ENCODE measurements around the gene SERPINB2. TPM values are rescaled to one million over a fixed set of nuclear protein-coding genes. Genes with fewer than 3 reads are reported as not detected.

SERPINB2 gene
- total and polyA plus RNA-seq, 7 experiments from 2014 or later: 3.6 to 8.5 (median 4.9) TPM; not detected in 3

DNA sequence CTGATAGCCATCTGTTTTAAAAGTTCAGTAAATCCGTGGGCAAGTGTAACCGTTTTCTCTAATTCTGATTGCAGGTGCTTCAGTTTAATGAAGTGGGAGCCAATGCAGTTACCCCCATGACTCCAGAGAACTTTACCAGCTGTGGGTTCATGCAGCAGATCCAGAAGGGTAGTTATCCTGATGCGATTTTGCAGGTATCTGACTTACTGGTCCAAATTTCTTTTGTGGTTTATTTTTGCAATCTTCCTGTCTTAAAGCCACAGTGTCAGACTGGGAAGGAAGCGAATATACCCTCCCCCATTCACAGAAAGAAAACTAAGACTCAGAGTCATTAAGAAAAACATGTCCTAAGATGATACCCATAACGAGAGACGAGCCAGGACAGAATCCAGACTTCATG lies 7.7 kb downstream of the SERPINB2 start:
- H3K4me3 ChIP-seq (ENCODE audit: low read length): no peak overlapping the region
- ChIA-PET CTCF (no interaction called here), POLR2A (no interaction called here)
- DNase-seq: no peak
- no peak overlapping the region for H3K27ac ChIP-seq (ENCODE audit: low read depth, low read length)
- intact Hi-C loops (cut with micrococcal nuclease): no loop called here
- ATAC-seq: no peak
- H3K36me3 ChIP-seq (ENCODE audit: control insufficient read depth in 2 of 3, insufficient read depth in 3 of 3, low read length in 3 of 3): no peaks in the 10 kb centered on the region
- H3K4me3 Mint-ChIP-seq: no peak overlapping the region
- no peaks in the 10 kb centered on the region for H3K27me3 ChIP-seq (ENCODE audit: control insufficient read depth in 2 of 2, insufficient read depth in 2 of 2, low read length in 2 of 2)
- no peaks in the 10 kb centered on the region for H3K4me1 ChIP-seq (ENCODE audit: control insufficient read depth in 2 of 2, insufficient read depth in 2 of 2, low read length in 2 of 2)
- H3K9me3 ChIP-seq (ENCODE audit: control insufficient read depth in 2 of 3, low read length in 3 of 3): no peaks in the 10 kb centered on the region
- no peak overlapping the region for H3K27ac Mint-ChIP-seq
- H3K9me3 Mint-ChIP-seq: no peaks in the 10 kb centered on the region
- no peaks in the 10 kb centered on the region for H3K36me3 Mint-ChIP-seq
- H3K4me1 Mint-ChIP-seq: peaks cover 0 to 3% (median 0%) of the 10 kb centered on the region in 7 donors
- peaks cover 5 to 27% (median 16%) of the 10 kb centered on the region in 5 donors for H3K27me3 Mint-ChIP-seq

DNA sequence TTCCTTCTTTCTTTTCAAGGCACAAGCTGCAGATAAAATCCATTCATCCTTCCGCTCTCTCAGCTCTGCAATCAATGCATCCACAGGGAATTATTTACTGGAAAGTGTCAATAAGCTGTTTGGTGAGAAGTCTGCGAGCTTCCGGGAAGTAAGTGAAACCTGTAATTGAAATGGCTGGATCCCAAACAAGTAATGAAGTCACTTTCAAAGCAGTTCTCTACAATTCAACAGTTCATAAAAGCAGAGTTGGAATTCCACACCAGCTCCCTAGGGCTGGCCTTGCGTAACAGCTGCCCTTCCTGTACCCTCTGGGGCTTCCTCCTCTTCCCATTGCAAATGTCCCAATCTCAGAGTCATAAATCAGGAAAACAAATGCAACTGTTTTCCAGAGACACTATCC lies 9.6 kb downstream of the SERPINB2 start:
- no peak overlapping the region for H3K4me3 ChIP-seq (ENCODE audit: low read length)
- H3K9me3 ChIP-seq (ENCODE audit: control insufficient read depth in 2 of 3, low read length in 3 of 3): no peaks in the 10 kb centered on the region
- DNase-seq (no peak), ATAC-seq (no peak)
- CTCF ChIA-PET: no interaction called here
- intact Hi-C loops (cut with micrococcal nuclease): no loop called here
- no peak overlapping the region for H3K27ac ChIP-seq (ENCODE audit: low read depth, low read length)
- Mint-ChIP-seq H3K36me3 (no peaks in the 10 kb centered on the region), H3K9me3 (no peaks in the 10 kb centered on the region), H3K27me3 (peaks cover 3 to 26% (median 18%) of the 10 kb centered on the region in 5 donors), H3K4me3 (no peak overlapping the region), H3K27ac (no peak overlapping the region), H3K4me1 (peaks cover 0 to 3% (median 0%) of the 10 kb centered on the region in 7 donors)
- no peaks in the 10 kb centered on the region for H3K27me3 ChIP-seq (ENCODE audit: control insufficient read depth in 2 of 2, insufficient read depth in 2 of 2, low read length in 2 of 2)
- H3K4me1 ChIP-seq (ENCODE audit: control insufficient read depth in 2 of 2, insufficient read depth in 2 of 2, low read length in 2 of 2): no peaks in the 10 kb centered on the region
- POLR2A ChIA-PET: no interaction called here
- no peaks in the 10 kb centered on the region for H3K36me3 ChIP-seq (ENCODE audit: control insufficient read depth in 2 of 3, insufficient read depth in 3 of 3, low read length in 3 of 3)

DNA sequence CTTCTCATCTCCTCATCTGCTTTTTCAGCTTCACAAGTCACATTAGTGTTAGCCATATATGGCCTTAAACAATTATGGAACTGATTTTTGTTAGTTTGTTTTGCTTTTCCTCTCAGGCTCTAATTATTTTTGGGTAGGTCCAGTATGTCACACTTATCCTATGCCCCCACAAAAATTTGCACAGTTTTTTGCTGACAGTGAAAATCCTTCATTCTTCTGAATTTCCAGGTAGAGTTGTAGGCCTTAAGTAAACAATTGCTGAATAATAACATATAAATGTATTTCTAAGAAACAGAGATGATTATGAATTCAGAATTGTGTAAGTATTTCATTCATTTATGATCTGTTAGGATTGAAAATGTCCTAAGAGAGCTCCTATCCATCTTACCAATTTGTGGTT lies 11.7 kb downstream of the SERPINB2 start:
- H3K9me3 ChIP-seq (ENCODE audit: control insufficient read depth in 2 of 3, low read length in 3 of 3): no peaks in the 10 kb centered on the region
- intact Hi-C loops (cut with micrococcal nuclease): no loop called here
- H3K4me1 ChIP-seq (ENCODE audit: control insufficient read depth in 2 of 2, insufficient read depth in 2 of 2, low read length in 2 of 2): no peaks in the 10 kb centered on the region
- ChIA-PET CTCF (no interaction called here), POLR2A (no interaction called here)
- H3K4me3 ChIP-seq (ENCODE audit: low read length): no peak overlapping the region
- DNase-seq: no peak
- peaks cover 0 to 2% (median 0%) of the 10 kb centered on the region in 7 donors for H3K4me1 Mint-ChIP-seq
- no peak for ATAC-seq
- no peaks in the 10 kb centered on the region for H3K27me3 ChIP-seq (ENCODE audit: control insufficient read depth in 2 of 2, insufficient read depth in 2 of 2, low read length in 2 of 2)
- H3K36me3 ChIP-seq (ENCODE audit: control insufficient read depth in 2 of 3, insufficient read depth in 3 of 3, low read length in 3 of 3): no peaks in the 10 kb centered on the region
- H3K9me3 Mint-ChIP-seq: peaks cover 0 to 3% (median 0%) of the 10 kb centered on the region in 11 donors
- H3K27ac ChIP-seq (ENCODE audit: low read depth, low read length): no peak overlapping the region
- no peaks in the 10 kb centered on the region for H3K36me3 Mint-ChIP-seq
- H3K4me3 Mint-ChIP-seq: no peak overlapping the region
- peaks cover 10 to 28% (median 21%) of the 10 kb centered on the region in 5 donors for H3K27me3 Mint-ChIP-seq
- no peak overlapping the region for H3K27ac Mint-ChIP-seq

DNA sequence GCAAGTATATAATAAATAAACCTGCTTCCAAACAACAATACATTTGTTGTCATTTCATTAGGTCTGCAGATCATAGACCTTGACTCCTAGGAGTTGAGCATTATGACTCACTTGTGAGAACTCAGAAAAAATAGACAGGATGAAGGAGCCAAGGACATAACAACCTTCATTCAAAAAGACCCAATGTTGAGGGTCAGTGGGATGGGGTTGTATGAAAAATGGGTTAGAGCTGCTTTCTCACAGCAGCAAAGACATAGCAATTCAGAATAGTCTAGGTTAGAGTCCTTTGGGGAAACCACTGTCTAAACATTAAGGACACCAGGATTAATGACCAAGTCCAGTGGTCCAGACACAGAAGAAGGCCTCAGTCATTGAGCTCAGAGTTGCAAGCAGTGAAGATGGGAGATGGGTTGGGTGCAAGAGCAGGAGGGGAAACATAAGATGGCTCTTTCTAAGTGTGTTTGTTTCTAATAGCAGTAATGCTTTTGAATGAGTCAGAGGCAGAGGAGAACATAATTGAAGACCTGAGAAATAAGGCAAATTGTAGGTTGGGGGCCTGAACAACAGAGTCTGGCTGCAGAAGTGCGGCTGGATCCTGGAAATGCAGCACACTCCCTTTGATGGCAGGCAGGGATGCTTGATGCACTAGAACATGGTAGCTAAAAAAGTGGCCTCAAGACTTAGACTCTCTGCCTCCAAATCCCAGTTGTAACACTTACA lies 16.5 kb downstream of the SERPINB2 start:
- ATAC-seq: no peak
- Mint-ChIP-seq H3K4me1 (peaks cover 0 to 2% (median 0%) of the 10 kb centered on the region in 7 donors), H3K9me3 (peaks cover 0 to 4% (median 0%) of the 10 kb centered on the region in 11 donors), H3K4me3 (no peak overlapping the region), H3K27ac (no peak overlapping the region), H3K27me3 (peaks cover 12 to 36% (median 18%) of the 10 kb centered on the region in 5 donors), H3K36me3 (no peaks in the 10 kb centered on the region)
- Histone ChIP-seq H3K4me3 (ENCODE audit: low read length) (no peak overlapping the region), H3K27ac (ENCODE audit: low read depth, low read length) (no peak overlapping the region), H3K4me1 (ENCODE audit: control insufficient read depth in 2 of 2, insufficient read depth in 2 of 2, low read length in 2 of 2) (no peaks in the 10 kb centered on the region), H3K36me3 (ENCODE audit: control insufficient read depth in 2 of 3, insufficient read depth in 3 of 3, low read length in 3 of 3) (no peaks in the 10 kb centered on the region), H3K9me3 (ENCODE audit: control insufficient read depth in 2 of 3, low read length in 3 of 3) (no peaks in the 10 kb centered on the region), H3K27me3 (ENCODE audit: control insufficient read depth in 2 of 2, insufficient read depth in 2 of 2, low read length in 2 of 2) (no peaks in the 10 kb centered on the region)
- CTCF ChIA-PET: no interaction called here
- no peak for DNase-seq
- intact Hi-C loops (cut with micrococcal nuclease): no loop called here
- POLR2A ChIA-PET: no interaction called here

DNA sequence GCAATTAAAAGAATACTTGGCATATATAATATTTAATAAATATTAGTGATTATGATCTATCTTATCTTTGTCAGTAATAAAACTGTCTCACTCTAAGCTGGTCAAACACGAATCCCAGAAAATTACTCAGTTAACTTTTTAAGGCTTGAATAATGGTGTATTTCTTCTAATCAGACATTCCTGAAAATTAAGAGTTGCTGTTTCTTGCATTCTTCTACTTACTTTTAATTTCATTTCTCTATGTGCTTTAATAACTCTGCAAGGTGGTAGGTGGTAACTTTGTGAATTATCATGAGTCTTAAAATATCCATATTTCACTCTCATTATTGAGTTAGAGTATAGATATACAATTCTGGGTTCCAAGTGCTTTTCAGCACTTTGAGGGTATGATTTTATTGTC lies 17.2 kb downstream of the SERPINB2 start:
- H3K4me3 ChIP-seq (ENCODE audit: low read length): no peak overlapping the region
- H3K36me3 ChIP-seq (ENCODE audit: control insufficient read depth in 2 of 3, insufficient read depth in 3 of 3, low read length in 3 of 3): no peaks in the 10 kb centered on the region
- CTCF ChIA-PET: no interaction called here
- H3K36me3 Mint-ChIP-seq: no peaks in the 10 kb centered on the region
- no peaks in the 10 kb centered on the region for H3K27me3 ChIP-seq (ENCODE audit: control insufficient read depth in 2 of 2, insufficient read depth in 2 of 2, low read length in 2 of 2)
- intact Hi-C loops (cut with micrococcal nuclease): no loop called here
- H3K4me1 ChIP-seq (ENCODE audit: control insufficient read depth in 2 of 2, insufficient read depth in 2 of 2, low read length in 2 of 2): no peaks in the 10 kb centered on the region
- H3K4me3 Mint-ChIP-seq: no peak overlapping the region
- peaks cover 12 to 36% (median 18%) of the 10 kb centered on the region in 5 donors for H3K27me3 Mint-ChIP-seq
- ATAC-seq (no peak), DNase-seq (no peak)
- no peak overlapping the region for H3K27ac ChIP-seq (ENCODE audit: low read depth, low read length)
- H3K4me1 Mint-ChIP-seq: peaks cover 0 to 2% (median 0%) of the 10 kb centered on the region in 7 donors
- POLR2A ChIA-PET: no interaction called here
- H3K27ac Mint-ChIP-seq: no peak overlapping the region
- H3K9me3 ChIP-seq (ENCODE audit: control insufficient read depth in 2 of 3, low read length in 3 of 3): no peaks in the 10 kb centered on the region
- H3K9me3 Mint-ChIP-seq: peaks cover 0 to 4% (median 0%) of the 10 kb centered on the region in 11 donors

DNA sequence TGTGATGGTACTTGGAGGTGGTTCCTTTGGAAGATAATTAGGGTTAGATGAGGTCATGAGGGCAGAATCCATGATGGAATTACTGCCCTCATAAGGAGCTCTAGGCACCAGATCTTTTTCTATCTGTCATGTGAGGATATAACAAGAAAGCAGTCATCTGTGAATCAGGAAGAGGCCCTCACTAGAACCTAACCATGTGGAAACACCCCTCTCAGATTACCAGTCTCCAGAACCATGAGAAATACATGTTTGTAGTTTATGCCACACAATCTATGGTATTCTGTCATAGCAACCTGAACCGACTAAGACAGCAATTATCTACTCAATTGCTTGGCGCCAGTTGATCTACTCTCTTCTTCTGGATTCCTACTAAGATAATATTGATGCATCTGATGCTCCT lies 17.9 kb downstream of the SERPINB2 start:
- no peak for ATAC-seq
- no peaks in the 10 kb centered on the region for H3K4me1 ChIP-seq (ENCODE audit: control insufficient read depth in 2 of 2, insufficient read depth in 2 of 2, low read length in 2 of 2)
- no peaks in the 10 kb centered on the region for H3K36me3 ChIP-seq (ENCODE audit: control insufficient read depth in 2 of 3, insufficient read depth in 3 of 3, low read length in 3 of 3)
- no peaks in the 10 kb centered on the region for H3K9me3 ChIP-seq (ENCODE audit: control insufficient read depth in 2 of 3, low read length in 3 of 3)
- H3K4me1 Mint-ChIP-seq: peaks cover 0 to 2% (median 0%) of the 10 kb centered on the region in 7 donors
- ChIA-PET CTCF (interaction anchor here (0.6 kb wide), 1 partner anchor 1543 kb away, joined by 3 read pairs; no protein-coding TSS in a partner anchor), POLR2A (no interaction called here)
- H3K4me3 ChIP-seq (ENCODE audit: low read length): no peak overlapping the region
- no peak overlapping the region for H3K27ac ChIP-seq (ENCODE audit: low read depth, low read length)
- DNase-seq: no peak
- no peaks in the 10 kb centered on the region for H3K36me3 Mint-ChIP-seq
- intact Hi-C loops (cut with micrococcal nuclease): no loop called here
- H3K4me3 Mint-ChIP-seq: no peak overlapping the region
- H3K27me3 ChIP-seq (ENCODE audit: control insufficient read depth in 2 of 2, insufficient read depth in 2 of 2, low read length in 2 of 2): no peaks in the 10 kb centered on the region
- peaks cover 12 to 36% (median 18%) of the 10 kb centered on the region in 5 donors for H3K27me3 Mint-ChIP-seq
- H3K27ac Mint-ChIP-seq: no peak overlapping the region
- H3K9me3 Mint-ChIP-seq: peaks cover 0 to 4% (median 0%) of the 10 kb centered on the region in 11 donors

DNA sequence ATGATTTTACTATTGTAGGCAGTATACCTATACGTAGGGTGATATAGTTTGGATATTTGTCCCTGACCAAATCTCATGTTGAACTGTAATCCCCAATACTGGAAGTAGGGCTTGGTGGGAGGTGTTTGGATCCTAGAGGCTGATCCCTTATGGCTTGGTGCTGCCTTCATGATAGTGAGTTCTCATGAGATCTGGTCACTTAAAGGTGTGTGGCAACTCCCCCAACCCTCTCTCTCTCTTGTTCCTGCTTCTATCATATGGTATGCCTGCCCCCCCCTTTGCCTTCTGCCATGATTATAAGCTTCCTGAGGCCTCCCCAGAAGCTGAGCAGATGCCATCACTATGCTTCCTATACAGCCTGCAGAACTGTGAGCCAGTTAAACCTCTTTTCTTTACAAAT lies 18.6 kb downstream of the SERPINB2 start:
- H3K36me3 Mint-ChIP-seq: no peaks in the 10 kb centered on the region
- Histone ChIP-seq H3K4me1 (ENCODE audit: control insufficient read depth in 2 of 2, insufficient read depth in 2 of 2, low read length in 2 of 2) (no peaks in the 10 kb centered on the region), H3K36me3 (ENCODE audit: control insufficient read depth in 2 of 3, insufficient read depth in 3 of 3, low read length in 3 of 3) (no peaks in the 10 kb centered on the region), H3K9me3 (ENCODE audit: control insufficient read depth in 2 of 3, low read length in 3 of 3) (no peaks in the 10 kb centered on the region), H3K27ac (ENCODE audit: low read depth, low read length) (no peak overlapping the region), H3K4me3 (ENCODE audit: low read length) (no peak overlapping the region), H3K27me3 (ENCODE audit: control insufficient read depth in 2 of 2, insufficient read depth in 2 of 2, low read length in 2 of 2) (no peaks in the 10 kb centered on the region)
- intact Hi-C loops (cut with micrococcal nuclease): no loop called here
- POLR2A ChIA-PET: no interaction called here
- ATAC-seq (no peak), DNase-seq (no peak)
- peaks cover 0 to 2% (median 0%) of the 10 kb centered on the region in 7 donors for H3K4me1 Mint-ChIP-seq
- no peak overlapping the region for H3K4me3 Mint-ChIP-seq
- peaks cover 0 to 4% (median 0%) of the 10 kb centered on the region in 11 donors for H3K9me3 Mint-ChIP-seq
- CTCF ChIA-PET: no interaction called here
- H3K27ac Mint-ChIP-seq: no peak overlapping the region
- peaks cover 12 to 33% (median 20%) of the 10 kb centered on the region in 5 donors for H3K27me3 Mint-ChIP-seq

Measured in naive thymus-derived CD4-positive, alpha-beta T cell (primary cell).